Measurements from ENCODE around the gene HLA-DMA. TPM values are rescaled to one million over a fixed set of nuclear protein-coding genes. Genes with fewer than 3 reads are reported as not detected.

The HLA-DMA gene
- total and polyA plus RNA-seq, 9 of the 15 experiments (the other 6 are each of a cell fraction or from before 2014, with no cell fraction given) = 0.13 to 0.83 (median 0.51) TPM

GRCh38 chr6:32941214-32941768, 11.6 kb downstream of the HLA-DMA start:
- BruUV-seq (replicated peaks) = no TSS peak
- in situ Hi-C loops (cut with MboI) (no loop called here), intact Hi-C loops (cut with micrococcal nuclease) (no loop called here)
- Histone ChIP-seq H3K9me3 (replicated peaks; ENCODE audit: control insufficient read depth, insufficient read depth, low read depth, low read length) (no peaks in the 10 kb centered on the region), H4K20me1 (replicated peaks; ENCODE audit: control insufficient read depth, insufficient read depth, low read length) (no peaks in the 10 kb centered on the region), H3K27me3 (ENCODE audit: control insufficient read depth in 2 of 2, insufficient read depth in 2 of 2, low read length in 2 of 2) (peaks cover 25 to 36% of the 10 kb centered on the region in 2 experiments), H3K27ac (ENCODE audit: extremely low read depth, low read depth, low read length) (no peak overlapping the region), H3K4me1 (replicated peaks in 1 of 2; ENCODE audit: control insufficient read depth in 2 of 2, insufficient read depth in 2 of 2, low read length in 2 of 2) (no peaks in the 10 kb centered on the region), H3K9ac (ENCODE audit: insufficient read depth in 1 of 2, low read depth in 2 of 2, low read length in 2 of 2) (no peak overlapping the region), H3K9me1 (ENCODE audit: control insufficient read depth, insufficient read depth, low read length) (no peaks in the 10 kb centered on the region), H3K4me2 (ENCODE audit: insufficient read depth, low read length) (no peak overlapping the region), H3K36me3 (ENCODE audit: control insufficient read depth, insufficient read depth, low read length) (no peaks in the 10 kb centered on the region), H2AFZ (ENCODE audit: low read depth, low read length) (no peak overlapping the region), H3K79me2 (ENCODE audit: control insufficient read depth, insufficient read depth, low read length) (no peaks in the 10 kb centered on the region), H3K4me3 (no peak overlapping the region)
- 11% methylated on average over 7 of the region's 7 CpGs for WGBS (ENCODE audit: insufficient coverage, low coverage, missing lambda C conversion rate)
- ChIA-PET POLR2A (interaction anchor here (0.6 to 3.2 kb wide), 11 partner anchors 8 to 103 kb away, joined by 3 to 12 read pairs (median 4); partner anchors contain the start of genes HLA-DMA and TAP2), CTCF (ENCODE audit: low intra/inter-chr PET ratio) (interaction anchor here (0.7 kb wide), 1 partner anchor 11 kb away, joined by 3 read pairs; no protein-coding TSS in a partner anchor)
- TF ChIP-seq ATF1 (CRISPR knock-in tag; IDR thresholded peaks at IDR 0.05) (no peak), ATF1 (tag; IDR thresholded peaks at IDR 0.05) (peak; percentile 36), MLLT1 (IDR thresholded peaks at IDR 0.05) (no peak), SMAD2 (IDR thresholded peaks at IDR 0.05; ENCODE audit: low read depth, low read length) (no peak)
- DNase-seq (ENCODE audit: extremely low read depth in 1 of 4, low spot score in 3 of 4) = no peak
- ATAC-seq = peak; percentile 25; the same call in 2 of the 3 replicates
- no peak for FAIRE-seq

Measured in K562 (cell line).